GM18907 (cell line): Measurements from ENCODE around the gene HLA-DPB1.

Experiments used
- ATAC-seq: cut with Tn5 transposase; IDR thresholded peaks from one replicate; pipeline ENCODE4 v1.9.1; 2021; ENCODE audit warnings: mild to moderate bottlenecking, moderate library complexity; ENCODE audit not compliant: unreplicated experiment

The HLA-DPB1 gene

DNA sequence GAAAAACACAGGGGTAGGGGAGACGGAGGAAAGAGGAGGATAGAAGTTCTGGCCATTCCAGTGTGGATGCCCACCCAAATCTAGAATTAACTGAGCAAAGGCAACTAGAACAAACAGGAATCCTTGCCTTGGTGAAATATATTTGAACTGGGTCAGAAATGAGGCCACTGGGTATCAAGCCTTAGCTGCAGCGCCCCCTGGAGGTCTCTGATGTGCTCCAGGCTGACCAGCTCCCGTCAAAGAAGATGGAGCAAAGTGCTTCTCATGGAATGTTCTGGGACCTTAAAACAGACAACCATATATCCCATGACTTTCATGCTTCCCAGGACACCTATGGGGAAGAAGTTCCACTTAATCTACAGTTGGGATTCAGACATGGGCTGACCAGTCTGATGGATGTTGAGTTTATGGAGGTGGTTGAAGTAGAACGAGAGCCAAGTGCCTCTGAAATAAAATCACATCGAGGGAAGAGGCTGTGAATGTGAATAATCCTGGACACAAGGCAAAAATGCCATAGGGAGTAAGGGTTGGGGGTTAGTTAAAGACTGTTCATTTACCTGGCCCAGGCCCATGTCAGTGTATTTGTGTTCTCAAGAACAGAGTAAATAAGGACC is 50.4 kb downstream of the HLA-DPB1 start:
- no peak for ATAC-seq

DNA sequence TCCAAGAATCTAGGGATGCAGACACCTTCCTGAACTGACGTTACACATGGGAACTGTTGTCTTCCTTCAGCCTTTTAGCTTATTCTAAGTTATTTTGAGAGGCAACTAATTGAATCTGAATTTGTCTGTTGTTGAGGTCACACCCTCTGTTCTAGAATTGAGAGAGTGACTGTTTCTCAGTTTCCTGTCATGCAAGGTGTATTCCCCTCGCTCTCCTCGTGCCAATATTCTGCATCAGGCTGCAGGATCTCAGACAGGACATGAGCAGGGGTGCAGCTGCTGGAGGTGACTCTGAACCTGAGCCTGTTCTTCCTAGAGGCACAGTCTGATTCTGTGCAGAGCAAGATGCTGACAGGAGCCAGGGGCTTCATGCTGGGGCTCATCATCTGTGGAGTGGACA is 52.5 kb downstream of the HLA-DPB1 start:
- no peak for ATAC-seq

DNA sequence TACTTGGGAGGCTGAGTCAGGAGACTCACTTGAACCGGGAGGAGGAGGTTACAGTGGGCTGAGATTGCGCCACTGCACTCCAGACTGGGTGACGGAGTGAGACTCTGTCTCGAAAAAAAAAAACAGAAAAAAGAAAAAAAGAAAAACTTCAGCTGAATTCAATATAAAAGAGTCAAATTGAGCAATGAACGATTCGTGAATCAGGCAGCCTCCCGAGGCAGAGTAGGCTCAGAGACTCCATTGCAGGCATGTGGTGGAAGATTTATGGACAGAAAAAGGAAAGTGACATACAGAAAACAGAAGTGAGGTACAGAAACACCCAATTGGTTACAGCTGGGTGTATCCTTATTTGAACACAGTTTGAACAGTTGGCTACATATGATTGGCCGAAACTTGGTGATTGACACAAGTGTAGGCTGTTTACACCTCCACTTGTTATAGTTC is 56.3 kb downstream of the HLA-DPB1 start:
- ATAC-seq: no peak

DNA sequence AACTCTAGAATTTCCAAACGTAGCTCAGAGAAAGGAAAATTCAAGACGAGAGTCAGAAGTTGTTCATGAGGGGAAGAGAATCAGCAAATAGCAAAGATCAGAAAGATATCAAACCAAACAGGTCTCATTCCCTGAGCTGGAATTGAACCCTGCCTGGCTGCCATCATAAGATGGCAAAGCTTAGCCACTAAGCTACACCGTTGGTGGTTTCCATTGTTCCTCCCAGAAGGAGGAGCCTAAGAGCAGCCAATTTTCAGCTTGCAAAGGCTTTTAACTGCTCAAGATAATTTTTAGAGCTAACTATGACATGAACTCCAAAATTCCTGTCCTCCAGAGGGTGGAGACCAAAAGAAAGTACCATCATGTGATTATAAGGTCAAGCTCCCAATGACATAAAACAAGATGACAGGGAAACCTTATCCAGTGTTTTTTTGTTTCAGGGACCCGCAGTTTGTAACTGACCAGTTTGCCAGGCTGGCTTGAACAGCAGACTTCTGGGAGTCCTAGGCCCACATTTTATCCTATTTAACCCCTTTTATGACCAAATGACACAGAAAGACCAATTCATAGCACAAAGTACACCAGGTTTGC is 60.6 kb downstream of the HLA-DPB1 start:
- no peak for ATAC-seq
